HCT116 (cell line): Measurements from ENCODE around the gene RGPD8.

ENCODE experiments used
- CTCF ChIP-seq, 3 experiments: fragments of 200-600 bp in 1 of 3; sonication (generic) in 1 of 3; IDR thresholded peaks in 2 of 3; conservative IDR thresholded peaks in 1 of 3; 2 replicates each; pipeline ENCODE4 v1.5.1; 2012 to 2017; ENCODE audit warnings: low read depth in 2 of 3, low read length in 2 of 3, antibody characterized with exemption in 1 of 3, borderline replicate concordance in 1 of 3, control low read depth in 1 of 3, mild to moderate bottlenecking in 1 of 3, mixed read lengths in 1 of 3, mixed run types in 1 of 3, moderate library complexity in 1 of 3; ENCODE audit not compliant: insufficient read depth in 1 of 3
- POLR2A ChIP-seq: IDR thresholded peaks from 2 replicates; pipeline ENCODE4 v1.7.0; 2011; ENCODE audit warnings: borderline replicate concordance; ENCODE audit not compliant: insufficient read depth, insufficient read length; ENCODE audit errors: extremely low read depth
- TF ChIP-seq, protein P1 (sequence below): IDR thresholded peaks from 2 replicates; pipeline ENCODE4 v1.6.1; 2012
- TF ChIP-seq, protein P2 (sequence below): IDR thresholded peaks from 2 replicates; pipeline ENCODE4 v1.6.1; 2012

- TF ChIP-seq CTCF (IDR thresholded peaks at IDR 0.05 in 2 of 3, conservative IDR thresholded peaks at IDR 0.05 in 1 of 3; ENCODE audit: borderline replicate concordance in 1 of 3, insufficient read depth in 1 of 3, low read depth in 2 of 3, low read length in 2 of 3) = no peak
- TF ChIP-seq, protein P1, sequence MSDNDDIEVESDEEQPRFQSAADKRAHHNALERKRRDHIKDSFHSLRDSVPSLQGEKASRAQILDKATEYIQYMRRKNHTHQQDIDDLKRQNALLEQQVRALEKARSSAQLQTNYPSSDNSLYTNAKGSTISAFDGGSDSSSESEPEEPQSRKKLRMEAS = no peak
- no peak for TF ChIP-seq POLR2A
- TF ChIP-seq, protein P2, sequence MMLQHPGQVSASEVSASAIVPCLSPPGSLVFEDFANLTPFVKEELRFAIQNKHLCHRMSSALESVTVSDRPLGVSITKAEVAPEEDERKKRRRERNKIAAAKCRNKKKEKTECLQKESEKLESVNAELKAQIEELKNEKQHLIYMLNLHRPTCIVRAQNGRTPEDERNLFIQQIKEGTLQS = no peak
Measured at GRCh38 chr2:112321375-112322320, 111.8 kb downstream of the RGPD8 start.
